Activated T-helper 2 cell treated with anti-CD3 and anti-CD28 coated beads, Interferon-gamma antibody, Interleukin-2, Interleukin-4, amounts not matched to agents 10 μg/mL and 5 μg/mL and 100 μg/mL, durations not matched to agents 14 hours and 24 hours and 36 hours (primary cell): ENCODE data around the gene FMNL2. TPM values are rescaled to one million over a fixed set of nuclear protein-coding genes. Genes with fewer than 3 reads are reported as not detected.

Experiments used
- DNase-seq: peaks from one replicate; pipeline ENCODE4 v3.0.0; 2021; ENCODE audit warnings: low spot score
- H3K27ac Mint-ChIP-seq: one replicate; pipeline ENCODE4 v1.8.0; 2021; ENCODE audit warnings: mixed read lengths
- H3K27me3 Mint-ChIP-seq: one replicate; pipeline ENCODE4 v1.8.0; 2021; ENCODE audit warnings: low read depth, mixed read lengths
- H3K36me3 Mint-ChIP-seq: one replicate; pipeline ENCODE4 v1.8.0; 2021; ENCODE audit warnings: low read depth, mixed read lengths
- H3K4me1 Mint-ChIP-seq: one replicate; pipeline ENCODE4 v1.8.0; 2021; ENCODE audit warnings: low read depth, mixed read lengths
- H3K4me3 Mint-ChIP-seq: one replicate; pipeline ENCODE4 v1.8.0; 2021; ENCODE audit warnings: low read depth, mild to moderate bottlenecking, moderate library complexity, mixed read lengths
- H3K9me3 Mint-ChIP-seq: one replicate; pipeline ENCODE4 v1.8.0; 2021; ENCODE audit warnings: mixed read lengths
- intact Hi-C: fragments of 100-400 bp; cut with micrococcal nuclease; formaldehyde crosslinking; loops from one replicate; pipeline ENCODE4 v1.15.1; 2023
- total RNA-seq: library from RNA; stranded (reverse); gene quantifications from 2 replicates; pipeline ENCODE4 v1.2.3, GENCODE V29; 2022

The FMNL2 gene
- total RNA-seq, 1 donor from 2014 or later = 14.0 TPM

- H3K27me3 Mint-ChIP-seq = no peaks in the 10 kb centered on the region
- peaks cover 32% of the 10 kb centered on the region for H3K36me3 Mint-ChIP-seq
- no peak overlapping the region for H3K4me3 Mint-ChIP-seq
- intact Hi-C loops = no loop called here
- H3K9me3 Mint-ChIP-seq = no peaks in the 10 kb centered on the region
- peaks cover 3% of the 10 kb centered on the region for H3K4me1 Mint-ChIP-seq
- H3K27ac Mint-ChIP-seq = no peak overlapping the region
- no peak for DNase-seq
These were observed 313.4 kb downstream of the FMNL2 start for GRCh38 chr2:152648336-152648735.

GRCh38 chr2:152649997-152650396, 315.0 kb downstream of the FMNL2 start:
- DNase-seq = no peak
- no peak overlapping the region for H3K4me3 Mint-ChIP-seq
- peaks cover 43% of the 10 kb centered on the region for H3K36me3 Mint-ChIP-seq
- H3K9me3 Mint-ChIP-seq = no peaks in the 10 kb centered on the region
- no peak overlapping the region for H3K27ac Mint-ChIP-seq
- peaks cover 3% of the 10 kb centered on the region for H3K4me1 Mint-ChIP-seq
- intact Hi-C loops = no loop called here
- H3K27me3 Mint-ChIP-seq = no peaks in the 10 kb centered on the region

GRCh38 chr2:152650768-152651371, 315.9 kb downstream of the FMNL2 start:
- Mint-ChIP-seq H3K36me3 (peaks cover 44% of the 10 kb centered on the region), H3K27ac (no peak overlapping the region), H3K4me3 (no peak overlapping the region), H3K9me3 (no peaks in the 10 kb centered on the region), H3K4me1 (peaks cover 4% of the 10 kb centered on the region), H3K27me3 (no peaks in the 10 kb centered on the region)
- intact Hi-C loops = no loop called here
- no peak for DNase-seq

GRCh38 chr2:152651834-152652233, 316.9 kb downstream of the FMNL2 start:
- H3K9me3 Mint-ChIP-seq = no peaks in the 10 kb centered on the region
- no peaks in the 10 kb centered on the region for H3K27me3 Mint-ChIP-seq
- H3K36me3 Mint-ChIP-seq = peaks cover 52% of the 10 kb centered on the region
- DNase-seq = no peak
- H3K4me1 Mint-ChIP-seq = peaks cover 10% of the 10 kb centered on the region
- no peak overlapping the region for H3K27ac Mint-ChIP-seq
- H3K4me3 Mint-ChIP-seq = no peak overlapping the region
- intact Hi-C loops = no loop called here

GRCh38 chr2:152655880-152656279, 320.9 kb downstream of the FMNL2 start:
- Mint-ChIP-seq H3K27me3 (no peaks in the 10 kb centered on the region), H3K4me3 (no peak overlapping the region), H3K9me3 (no peaks in the 10 kb centered on the region), H3K36me3 (peaks cover 76% of the 10 kb centered on the region), H3K4me1 (peaks cover 15% of the 10 kb centered on the region), H3K27ac (no peak overlapping the region)
- no peak for DNase-seq
- intact Hi-C loops = no loop called here

- H3K27ac Mint-ChIP-seq = no peak overlapping the region
- no peaks in the 10 kb centered on the region for H3K27me3 Mint-ChIP-seq
- DNase-seq = no peak
- peaks cover 76% of the 10 kb centered on the region for H3K36me3 Mint-ChIP-seq
- intact Hi-C loops = no loop called here
- peaks cover 15% of the 10 kb centered on the region for H3K4me1 Mint-ChIP-seq
- no peaks in the 10 kb centered on the region for H3K9me3 Mint-ChIP-seq
- H3K4me3 Mint-ChIP-seq = no peak overlapping the region
These were observed 322.1 kb downstream of the FMNL2 start for GRCh38 chr2:152657043-152657442.

- no peaks in the 10 kb centered on the region for H3K9me3 Mint-ChIP-seq
- peaks cover 76% of the 10 kb centered on the region for H3K36me3 Mint-ChIP-seq
- no peaks in the 10 kb centered on the region for H3K27me3 Mint-ChIP-seq
- peaks cover 15% of the 10 kb centered on the region for H3K4me1 Mint-ChIP-seq
- intact Hi-C loops = no loop called here
- no peak overlapping the region for H3K4me3 Mint-ChIP-seq
- no peak overlapping the region for H3K27ac Mint-ChIP-seq
- DNase-seq = no peak
These were observed 323.2 kb downstream of the FMNL2 start for GRCh38 chr2:152658221-152658620.

- DNase-seq = no peak
- H3K36me3 Mint-ChIP-seq = peaks cover 79% of the 10 kb centered on the region
- no peaks in the 10 kb centered on the region for H3K27me3 Mint-ChIP-seq
- H3K4me1 Mint-ChIP-seq = peaks cover 11% of the 10 kb centered on the region
- intact Hi-C loops = no loop called here
- no peak overlapping the region for H3K27ac Mint-ChIP-seq
- H3K4me3 Mint-ChIP-seq = no peak overlapping the region
- no peaks in the 10 kb centered on the region for H3K9me3 Mint-ChIP-seq
These were observed 326.1 kb downstream of the FMNL2 start for GRCh38 chr2:152661076-152661475.

GRCh38 chr2:152664725-152665124, 329.8 kb downstream of the FMNL2 start:
- DNase-seq = no peak
- intact Hi-C loops = no loop called here
- no peaks in the 10 kb centered on the region for H3K27me3 Mint-ChIP-seq
- H3K36me3 Mint-ChIP-seq = peaks cover 83% of the 10 kb centered on the region
- no peak overlapping the region for H3K4me3 Mint-ChIP-seq
- no peaks in the 10 kb centered on the region for H3K4me1 Mint-ChIP-seq
- H3K9me3 Mint-ChIP-seq = no peaks in the 10 kb centered on the region
- no peak overlapping the region for H3K27ac Mint-ChIP-seq

GRCh38 chr2:152674334-152674733, 339.4 kb downstream of the FMNL2 start:
- Mint-ChIP-seq H3K9me3 (no peaks in the 10 kb centered on the region), H3K27me3 (no peaks in the 10 kb centered on the region), H3K27ac (no peak overlapping the region), H3K4me3 (no peak overlapping the region), H3K36me3 (peaks cover 54% of the 10 kb centered on the region), H3K4me1 (no peaks in the 10 kb centered on the region)
- intact Hi-C loops = no loop called here
- no peak for DNase-seq

- no peak overlapping the region for H3K27ac Mint-ChIP-seq
- no peaks in the 10 kb centered on the region for H3K27me3 Mint-ChIP-seq
- intact Hi-C loops = loop anchor here (5.0 kb wide), 1 partner anchor 41 kb away; the partner anchor contains the start of genes ARL6IP6 and PRPF40A
- peaks cover 62% of the 10 kb centered on the region for H3K36me3 Mint-ChIP-seq
- H3K9me3 Mint-ChIP-seq = no peaks in the 10 kb centered on the region
- H3K4me3 Mint-ChIP-seq = no peak overlapping the region
- peaks cover under 1% of the 10 kb centered on the region for H3K4me1 Mint-ChIP-seq
- DNase-seq = no peak
These were observed 341.5 kb downstream of the FMNL2 start for GRCh38 chr2:152676461-152676860.

GRCh38 chr2:152678808-152679207, 343.8 kb downstream of the FMNL2 start:
- H3K9me3 Mint-ChIP-seq = no peaks in the 10 kb centered on the region
- no peak overlapping the region for H3K4me3 Mint-ChIP-seq
- H3K27ac Mint-ChIP-seq = no peak overlapping the region
- DNase-seq = no peak
- intact Hi-C loops = loop anchor here (5.0 kb wide), 1 partner anchor 38 kb away; the partner anchor contains the start of genes ARL6IP6 and PRPF40A
- H3K27me3 Mint-ChIP-seq = no peaks in the 10 kb centered on the region
- peaks cover 8% of the 10 kb centered on the region for H3K4me1 Mint-ChIP-seq
- peaks cover 62% of the 10 kb centered on the region for H3K36me3 Mint-ChIP-seq

- peaks cover 24% of the 10 kb centered on the region for H3K4me1 Mint-ChIP-seq
- DNase-seq = no peak
- intact Hi-C loops = no loop called here
- H3K36me3 Mint-ChIP-seq = peaks cover 60% of the 10 kb centered on the region
- H3K9me3 Mint-ChIP-seq = no peaks in the 10 kb centered on the region
- no peak overlapping the region for H3K4me3 Mint-ChIP-seq
- H3K27ac Mint-ChIP-seq = no peak overlapping the region
- no peaks in the 10 kb centered on the region for H3K27me3 Mint-ChIP-seq
These were observed 347.7 kb downstream of the FMNL2 start for GRCh38 chr2:152682663-152683062.

- no peak overlapping the region for H3K27ac Mint-ChIP-seq
- peaks cover 65% of the 10 kb centered on the region for H3K36me3 Mint-ChIP-seq
- no peaks in the 10 kb centered on the region for H3K27me3 Mint-ChIP-seq
- H3K4me1 Mint-ChIP-seq = peaks cover 26% of the 10 kb centered on the region
- DNase-seq = no peak
- H3K4me3 Mint-ChIP-seq = no peak overlapping the region
- intact Hi-C loops = no loop called here
- no peaks in the 10 kb centered on the region for H3K9me3 Mint-ChIP-seq
These were observed 348.4 kb downstream of the FMNL2 start for GRCh38 chr2:152683400-152683799.
